CD14-positive monocyte (primary cell): ENCODE data around the gene KRTAP10-6. TPM values are rescaled to one million over a fixed set of nuclear protein-coding genes. Genes with fewer than 3 reads are reported as not detected.

Source experiments
- DNase-seq, 3 donors: peaks; one replicate each; pipeline ENCODE4 v3.0.0-alpha.2; 2011 to 2022
- H2AFZ ChIP-seq: 2 replicates; pipeline ENCODE4 v1.6.0; 2012; ENCODE audit warnings: mild to moderate bottlenecking, low read depth, low read length, inconsistent platforms; ENCODE audit not compliant: insufficient read depth, poor library complexity, severe bottlenecking
- H3K27ac ChIP-seq, 2 donors: 1 replicate in 1 of 2; 2 replicates in 1 of 2; pipeline ENCODE4 v1.5.1; 2012 to 2013; ENCODE audit warnings: low read length in 2 of 2, control low read depth in 1 of 2, inconsistent platforms in 1 of 2, low read depth in 1 of 2, mild to moderate bottlenecking in 1 of 2
- H3K27me3 ChIP-seq, 2 donors: one replicate each; pipeline versions ENCODE4 v1.6.0 to v1.6.1; 2011 to 2013; ENCODE audit warnings: low read length in 2 of 2; ENCODE audit not compliant: control insufficient read depth in 2 of 2, insufficient read depth in 2 of 2
- H3K36me3 ChIP-seq, 2 donors: replicated peaks in 1 of 2; 1 replicate in 1 of 2; 2 replicates in 1 of 2; pipeline versions ENCODE4 v1.5.1 to v1.6.1; 2012 to 2013; ENCODE audit warnings: low read length in 2 of 2, control low read depth in 1 of 2, inconsistent platforms in 1 of 2, mild to moderate bottlenecking in 1 of 2; ENCODE audit not compliant: insufficient read depth in 2 of 2, control insufficient read depth in 1 of 2
- H3K4me1 ChIP-seq, 2 donors: 1 replicate in 1 of 2; 2 replicates in 1 of 2; pipeline versions ENCODE4 v1.5.1 to v1.6.1; 2012 to 2013; ENCODE audit warnings: low read length in 2 of 2, control low read depth in 1 of 2, inconsistent platforms in 1 of 2, mild to moderate bottlenecking in 1 of 2, moderate library complexity in 1 of 2; ENCODE audit not compliant: insufficient read depth in 2 of 2, control insufficient read depth in 1 of 2
- H3K4me2 ChIP-seq: replicated peaks from 2 replicates; pipeline ENCODE3; 2012; ENCODE audit warnings: low read length, moderate library complexity, mild to moderate bottlenecking; ENCODE audit not compliant: poor library complexity, severe bottlenecking; ENCODE audit errors: extremely low read depth
- H3K4me3 ChIP-seq, 3 experiments: fragments of 200-600 bp in 1 of 3; sonication (generic) in 1 of 3; replicated peaks in 1 of 3; 1 replicate in 2 of 3; 2 replicates in 1 of 3; pipeline ENCODE4 v1.5.1; 2011 to 2013; ENCODE audit warnings: low read length in 3 of 3, mild to moderate bottlenecking in 3 of 3, control low read depth in 2 of 3, low read depth in 2 of 3, inconsistent platforms in 1 of 3, moderate library complexity in 1 of 3
- H3K79me2 ChIP-seq: 2 replicates; pipeline ENCODE4 v1.6.0; 2012; ENCODE audit warnings: mild to moderate bottlenecking, control low read depth, inconsistent platforms, low read length, moderate library complexity; ENCODE audit not compliant: insufficient read depth
- H3K9ac ChIP-seq: 2 replicates; pipeline ENCODE4 v1.6.0; 2017; ENCODE audit warnings: low read length, mild to moderate bottlenecking; ENCODE audit not compliant: insufficient read depth, poor library complexity, severe bottlenecking
- H3K9me3 ChIP-seq, 2 donors: replicated peaks in 1 of 2; 1 replicate in 1 of 2; 2 replicates in 1 of 2; pipeline versions ENCODE4 v1.5.1 to v1.6.1; 2012 to 2013; ENCODE audit warnings: low read length in 2 of 2, control low read depth in 1 of 2; ENCODE audit not compliant: control insufficient read depth in 1 of 2, insufficient read depth in 1 of 2
- H4K20me1 ChIP-seq: 2 replicates; pipeline ENCODE4 v1.6.0; 2012; ENCODE audit warnings: mild to moderate bottlenecking, low read length, control low read depth, moderate library complexity; ENCODE audit not compliant: insufficient read depth
- H3K27ac Mint-ChIP-seq, 7 donors: one replicate each; pipeline ENCODE4 v1.8.0; 2020; ENCODE audit warnings: mild to moderate bottlenecking in 7 of 7, mixed read lengths in 7 of 7, moderate library complexity in 6 of 7, inconsistent platforms in 2 of 7
- H3K27me3 Mint-ChIP-seq, 3 donors: one replicate each; pipeline ENCODE4 v1.8.0; 2021 to 2022; ENCODE audit warnings: low read depth in 3 of 3, mild to moderate bottlenecking in 3 of 3, mixed read lengths in 3 of 3, moderate library complexity in 3 of 3, inconsistent platforms in 1 of 3
- H3K36me3 Mint-ChIP-seq, 2 donors: one replicate each; pipeline ENCODE4 v1.8.0; 2020; ENCODE audit warnings: mixed read lengths in 2 of 2, inconsistent platforms in 1 of 2, mild to moderate bottlenecking in 1 of 2
- H3K4me1 Mint-ChIP-seq: one replicate; pipeline ENCODE4 v1.8.0; 2020; ENCODE audit warnings: mild to moderate bottlenecking, mixed read lengths
- H3K4me3 Mint-ChIP-seq, 2 donors: one replicate each; pipeline ENCODE4 v1.8.0; 2020; ENCODE audit warnings: mild to moderate bottlenecking in 2 of 2, mixed read lengths in 2 of 2, moderate library complexity in 1 of 2
- H3K9me3 Mint-ChIP-seq, 7 donors: one replicate each; pipeline ENCODE4 v1.8.0; 2020 to 2022; ENCODE audit warnings: mixed read lengths in 7 of 7, mild to moderate bottlenecking in 6 of 7, moderate library complexity in 6 of 7, inconsistent platforms in 2 of 7
- WGBS: methylation state at CpG from one replicate; pipeline ENCODE4 v1.1.5; 2013; ENCODE audit warnings: missing lambda C conversion rate; ENCODE audit not compliant: insufficient coverage; 5-methylcytosine and 5-hydroxymethylcytosine counted together
- intact Hi-C, 2 donors: fragments of 100-400 bp; cut with micrococcal nuclease; formaldehyde crosslinking; loops; one replicate each; pipeline versions ENCODE4 v1.15.0 to v1.15.1; 2023
- polyA plus RNA-seq, 3 donors: library from polyadenylated mRNA; depleted of rRNA in 1 of 3; unstranded in 2 of 3; stranded (reverse) in 1 of 3; fragments of 300-500 nt in 2 of 3; fragments of >200 nt in 1 of 3; fragmentation: Illumina TruSeq in 2 of 3; gene quantifications; 1 replicate in 2 of 3; 2 replicates in 1 of 3; pipeline ENCODE4 v1.2.3, GENCODE V29; 2012 to 2021
- TF ChIP-seq, protein P1 (sequence below): fragments of 200-600 bp; IDR thresholded peaks from one replicate; pipeline ENCODE4 v1.8.0; 2022; ENCODE audit warnings: antibody characterized with exemption, mild to moderate bottlenecking

KRTAP10-6 gene
- polyA plus RNA-seq, 3 donors: not detected

DNA sequence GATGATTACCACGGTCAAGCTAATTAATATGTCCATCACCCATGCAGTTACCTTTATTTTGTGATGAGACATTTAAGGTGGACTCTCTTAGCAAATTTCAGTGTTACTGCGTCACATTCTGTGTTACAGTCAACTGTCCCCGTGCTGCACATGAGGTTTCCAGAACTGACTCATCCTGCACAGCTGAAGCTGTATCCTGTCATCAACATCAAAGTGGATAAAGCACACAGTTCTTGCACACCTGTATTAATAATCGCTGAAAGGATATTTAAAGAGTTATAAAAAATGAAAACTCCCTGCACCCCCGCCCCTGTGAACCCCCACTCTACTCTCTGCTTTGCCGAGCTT, 8.5 kb downstream of the KRTAP10-6 start:
- no peak for DNase-seq
- H3K4me1 ChIP-seq: no peaks in the 10 kb centered on the region
- H3K36me3 ChIP-seq: no peaks in the 10 kb centered on the region
- 80% methylated on average over 1 of the region's 6 CpGs for WGBS
- no peak overlapping the region for H3K9ac ChIP-seq
- Mint-ChIP-seq H3K36me3 (no peaks in the 10 kb centered on the region), H3K4me3 (no peak overlapping the region), H3K27me3 (peaks cover 12 to 50% (median 17%) of the 10 kb centered on the region in 3 donors), H3K27ac (no peak overlapping the region), H3K9me3 (peaks cover 22 to 41% (median 31%) of the 10 kb centered on the region in 7 donors), H3K4me1 (no peaks in the 10 kb centered on the region)
- H4K20me1 ChIP-seq: no peaks in the 10 kb centered on the region
- no peak overlapping the region for H3K4me3 ChIP-seq
- H3K4me2 ChIP-seq: no peak overlapping the region
- peaks cover 6 to 22% of the 10 kb centered on the region in 2 donors for H3K9me3 ChIP-seq
- no peak overlapping the region for H3K27ac ChIP-seq
- H2AFZ ChIP-seq: no peak overlapping the region
- TF ChIP-seq, protein P1, sequence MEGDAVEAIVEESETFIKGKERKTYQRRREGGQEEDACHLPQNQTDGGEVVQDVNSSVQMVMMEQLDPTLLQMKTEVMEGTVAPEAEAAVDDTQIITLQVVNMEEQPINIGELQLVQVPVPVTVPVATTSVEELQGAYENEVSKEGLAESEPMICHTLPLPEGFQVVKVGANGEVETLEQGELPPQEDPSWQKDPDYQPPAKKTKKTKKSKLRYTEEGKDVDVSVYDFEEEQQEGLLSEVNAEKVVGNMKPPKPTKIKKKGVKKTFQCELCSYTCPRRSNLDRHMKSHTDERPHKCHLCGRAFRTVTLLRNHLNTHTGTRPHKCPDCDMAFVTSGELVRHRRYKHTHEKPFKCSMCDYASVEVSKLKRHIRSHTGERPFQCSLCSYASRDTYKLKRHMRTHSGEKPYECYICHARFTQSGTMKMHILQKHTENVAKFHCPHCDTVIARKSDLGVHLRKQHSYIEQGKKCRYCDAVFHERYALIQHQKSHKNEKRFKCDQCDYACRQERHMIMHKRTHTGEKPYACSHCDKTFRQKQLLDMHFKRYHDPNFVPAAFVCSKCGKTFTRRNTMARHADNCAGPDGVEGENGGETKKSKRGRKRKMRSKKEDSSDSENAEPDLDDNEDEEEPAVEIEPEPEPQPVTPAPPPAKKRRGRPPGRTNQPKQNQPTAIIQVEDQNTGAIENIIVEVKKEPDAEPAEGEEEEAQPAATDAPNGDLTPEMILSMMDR: no peak
- intact Hi-C loops: no loop called here
- H3K79me2 ChIP-seq: no peaks in the 10 kb centered on the region
- peaks cover 0 to 16% of the 10 kb centered on the region in 2 donors for H3K27me3 ChIP-seq

DNA sequence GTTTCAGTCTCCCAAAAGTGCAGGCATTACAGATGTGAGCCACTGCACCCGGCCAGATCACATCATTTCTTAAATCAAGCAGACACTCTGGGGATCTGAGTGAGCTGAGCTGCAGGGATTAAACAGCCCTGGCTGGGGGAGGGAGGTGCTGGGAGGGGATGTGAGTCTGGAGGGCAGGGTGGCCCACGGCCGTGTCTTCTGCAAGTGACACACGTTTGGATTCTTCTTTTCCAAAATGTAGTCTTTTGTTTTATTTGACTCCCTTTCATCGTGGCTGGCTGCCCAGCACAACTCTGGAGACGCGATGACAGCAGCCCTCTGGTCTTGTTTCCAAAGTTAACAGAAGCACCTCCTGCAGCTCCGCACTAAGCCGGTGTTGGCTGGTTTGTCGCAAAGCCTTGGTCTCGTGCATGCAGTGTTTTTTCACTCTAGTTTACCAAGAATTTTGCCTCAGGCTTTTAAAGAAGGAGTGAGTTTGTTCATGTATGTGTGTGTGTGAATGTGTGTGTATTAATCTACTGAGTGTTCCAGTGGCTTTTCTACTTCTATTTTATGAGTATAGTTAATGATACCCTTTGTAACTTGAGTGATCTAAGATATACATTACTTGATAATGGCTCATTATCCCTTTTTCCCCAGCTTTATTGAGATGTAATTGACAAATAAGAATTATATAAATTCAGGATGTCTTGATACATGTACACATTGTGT, 9.1 kb downstream of the KRTAP10-6 start:
- Mint-ChIP-seq H3K9me3 (peaks cover 22 to 45% (median 34%) of the 10 kb centered on the region in 7 donors), H3K36me3 (no peaks in the 10 kb centered on the region), H3K4me3 (no peak overlapping the region), H3K27me3 (peaks cover 13 to 49% (median 17%) of the 10 kb centered on the region in 3 donors), H3K27ac (no peak overlapping the region), H3K4me1 (no peaks in the 10 kb centered on the region)
- TF ChIP-seq, protein P1: no peak
- Histone ChIP-seq H3K4me3 (no peak overlapping the region), H3K4me1 (no peaks in the 10 kb centered on the region), H3K79me2 (no peaks in the 10 kb centered on the region), H3K9me3 (peaks cover 6 to 28% of the 10 kb centered on the region in 2 donors), H4K20me1 (no peaks in the 10 kb centered on the region), H3K4me2 (no peak overlapping the region), H3K27ac (no peak overlapping the region), H3K9ac (no peak overlapping the region), H2AFZ (no peak overlapping the region), H3K27me3 (peaks cover 0 to 16% of the 10 kb centered on the region in 2 donors), H3K36me3 (no peaks in the 10 kb centered on the region)
- 45% methylated on average over 6 of the region's 11 CpGs for WGBS
- intact Hi-C loops: no loop called here
- no peak for DNase-seq
